HG03064 (cell line): ENCODE data around the gene INO80B.
A peak's percentile ranks its signal among the peaks of the same experiment; 100 is the strongest.

Experiments
- ATAC-seq: cut with Tn5 transposase; IDR thresholded peaks from one replicate; pipeline ENCODE4 v1.9.1; 2021; ENCODE audit warnings: low read depth; ENCODE audit not compliant: unreplicated experiment

Gene INO80B

GRCh38 chr2:74499940-74500577 lies 45.2 kb downstream of the INO80B start:
- ATAC-seq, result no peak

GRCh38 chr2:74500578-74500946 lies 45.7 kb downstream of the INO80B start:
- ATAC-seq, result no peak

GRCh38 chr2:74501335-74502071 lies 46.6 kb downstream of the INO80B start:
- ATAC-seq, result no peak

GRCh38 chr2:74502147-74502719 lies 47.3 kb downstream of the INO80B start:
- ATAC-seq, result no peak

GRCh38 chr2:74502720-74503505 lies 48.0 kb downstream of the INO80B start:
- no peak for ATAC-seq

- ATAC-seq, result no peak
These were observed 48.9 kb downstream of the INO80B start for GRCh38 chr2:74503506-74504475.

- ATAC-seq, result no peak
These were observed 49.7 kb downstream of the INO80B start for GRCh38 chr2:74504591-74504990.

GRCh38 chr2:74505448-74506246 lies 50.8 kb downstream of the INO80B start:
- ATAC-seq, result no peak

- peak; percentile 80 for ATAC-seq
These were observed 52.4 kb downstream of the INO80B start, which contains the start of gene PCGF1 for GRCh38 chr2:74507145-74507925. PCGF1 (minus strand) TSS chr2:74507695; CDS start chr2:74507668, 27 bp downstream.
